PFSK-1 (cell line): ENCODE measurements around the gene NRXN3.

Experiments used
- FOXP2 ChIP-seq: optimal IDR thresholded peaks from 2 replicates; pipeline ENCODE3; 2011; ENCODE audit warnings: borderline replicate concordance, control low read depth, inconsistent platforms; ENCODE audit not compliant: insufficient read depth; ENCODE audit errors: extremely low read length, extremely low read depth
- POLR2AphosphoS5 ChIP-seq: IDR thresholded peaks from 2 replicates; pipeline ENCODE4 v1.6.1; 2012; ENCODE audit warnings: low read depth, mild to moderate bottlenecking, control low read depth, low read length, moderate library complexity
- TAF1 ChIP-seq: IDR thresholded peaks from 2 replicates; pipeline ENCODE4 v1.6.1; 2012; ENCODE audit warnings: low read length, control low read depth, borderline replicate concordance; ENCODE audit not compliant: insufficient read depth
- TF ChIP-seq, protein P1 (sequence below), 2 experiments: IDR thresholded peaks; 2 replicates each; pipeline versions ENCODE4 v1.6.1 to v1.8.0; 2011 to 2012; ENCODE audit warnings: low read depth in 2 of 2, low read length in 2 of 2, control low read depth in 1 of 2, inconsistent platforms in 1 of 2, mild to moderate bottlenecking in 1 of 2, moderate library complexity in 1 of 2; ENCODE audit not compliant: insufficient read depth in 1 of 2

DNA sequence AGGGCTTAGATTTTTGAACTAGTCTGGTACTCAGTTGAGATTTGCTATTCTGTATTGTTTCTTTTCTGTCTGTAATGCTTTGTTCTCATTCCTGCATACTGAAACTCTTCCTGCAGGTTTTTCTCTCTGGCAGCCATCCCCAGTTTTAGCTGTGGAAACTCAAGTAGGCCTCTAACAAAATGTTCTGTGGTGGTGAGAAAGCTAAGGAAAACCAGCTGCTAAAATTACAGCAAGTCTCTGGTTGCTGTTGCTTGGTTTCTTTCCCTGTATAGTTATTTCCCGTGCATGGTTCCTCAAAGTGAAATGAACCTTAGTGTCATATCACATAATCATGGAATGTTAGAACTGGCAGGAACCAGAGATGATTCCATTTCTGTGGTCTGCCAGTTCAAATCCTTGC, 442.5 kb downstream of the NRXN3 start:
- TF ChIP-seq POLR2AphosphoS5 (no peak), TAF1 (no peak), FOXP2 (no peak)
- TF ChIP-seq, protein P1, sequence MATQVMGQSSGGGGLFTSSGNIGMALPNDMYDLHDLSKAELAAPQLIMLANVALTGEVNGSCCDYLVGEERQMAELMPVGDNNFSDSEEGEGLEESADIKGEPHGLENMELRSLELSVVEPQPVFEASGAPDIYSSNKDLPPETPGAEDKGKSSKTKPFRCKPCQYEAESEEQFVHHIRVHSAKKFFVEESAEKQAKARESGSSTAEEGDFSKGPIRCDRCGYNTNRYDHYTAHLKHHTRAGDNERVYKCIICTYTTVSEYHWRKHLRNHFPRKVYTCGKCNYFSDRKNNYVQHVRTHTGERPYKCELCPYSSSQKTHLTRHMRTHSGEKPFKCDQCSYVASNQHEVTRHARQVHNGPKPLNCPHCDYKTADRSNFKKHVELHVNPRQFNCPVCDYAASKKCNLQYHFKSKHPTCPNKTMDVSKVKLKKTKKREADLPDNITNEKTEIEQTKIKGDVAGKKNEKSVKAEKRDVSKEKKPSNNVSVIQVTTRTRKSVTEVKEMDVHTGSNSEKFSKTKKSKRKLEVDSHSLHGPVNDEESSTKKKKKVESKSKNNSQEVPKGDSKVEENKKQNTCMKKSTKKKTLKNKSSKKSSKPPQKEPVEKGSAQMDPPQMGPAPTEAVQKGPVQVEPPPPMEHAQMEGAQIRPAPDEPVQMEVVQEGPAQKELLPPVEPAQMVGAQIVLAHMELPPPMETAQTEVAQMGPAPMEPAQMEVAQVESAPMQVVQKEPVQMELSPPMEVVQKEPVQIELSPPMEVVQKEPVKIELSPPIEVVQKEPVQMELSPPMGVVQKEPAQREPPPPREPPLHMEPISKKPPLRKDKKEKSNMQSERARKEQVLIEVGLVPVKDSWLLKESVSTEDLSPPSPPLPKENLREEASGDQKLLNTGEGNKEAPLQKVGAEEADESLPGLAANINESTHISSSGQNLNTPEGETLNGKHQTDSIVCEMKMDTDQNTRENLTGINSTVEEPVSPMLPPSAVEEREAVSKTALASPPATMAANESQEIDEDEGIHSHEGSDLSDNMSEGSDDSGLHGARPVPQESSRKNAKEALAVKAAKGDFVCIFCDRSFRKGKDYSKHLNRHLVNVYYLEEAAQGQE (IDR thresholded peaks at IDR 0.05; ENCODE audit: insufficient read depth in 1 of 2, low read depth in 2 of 2, low read length in 2 of 2), result no peak
